Loucy (cell line): Measurements from ENCODE around the gene RAB25.

Source experiments
- EZH2phosphoT487 ChIP-seq: fragments of 200-600 bp; IDR thresholded peaks from 2 replicates; pipeline ENCODE4 v1.6.1; 2018; ENCODE audit warnings: antibody characterized with exemption, mild to moderate bottlenecking, moderate library complexity, borderline replicate concordance
- TF ChIP-seq, protein P1 (sequence below): fragments of 200-600 bp; sonication (generic); conservative IDR thresholded peaks from 2 replicates; pipeline ENCODE4 v1.5.1; 2014; ENCODE audit warnings: mild to moderate bottlenecking, antibody characterized with exemption, low read length

DNA sequence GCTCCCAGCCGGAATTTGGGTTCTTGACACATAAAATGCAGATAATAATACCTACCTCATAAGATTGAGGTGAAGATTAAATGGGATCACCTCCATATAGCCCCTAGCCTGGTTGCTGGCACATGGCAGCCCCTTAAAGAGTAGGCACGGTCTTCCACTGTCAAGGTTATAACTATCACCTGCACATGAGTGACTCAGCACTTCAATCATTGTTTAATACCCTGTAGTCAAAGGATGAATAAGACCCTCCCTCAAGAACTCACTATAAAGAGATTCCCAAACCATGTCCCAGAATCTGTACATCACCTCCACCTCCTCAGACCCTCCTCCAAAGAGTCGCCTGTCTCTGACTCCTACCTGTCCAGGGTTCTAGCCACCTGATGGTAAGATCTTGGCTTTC, 47.1 kb downstream of the RAB25 start:
- TF ChIP-seq, protein P1, sequence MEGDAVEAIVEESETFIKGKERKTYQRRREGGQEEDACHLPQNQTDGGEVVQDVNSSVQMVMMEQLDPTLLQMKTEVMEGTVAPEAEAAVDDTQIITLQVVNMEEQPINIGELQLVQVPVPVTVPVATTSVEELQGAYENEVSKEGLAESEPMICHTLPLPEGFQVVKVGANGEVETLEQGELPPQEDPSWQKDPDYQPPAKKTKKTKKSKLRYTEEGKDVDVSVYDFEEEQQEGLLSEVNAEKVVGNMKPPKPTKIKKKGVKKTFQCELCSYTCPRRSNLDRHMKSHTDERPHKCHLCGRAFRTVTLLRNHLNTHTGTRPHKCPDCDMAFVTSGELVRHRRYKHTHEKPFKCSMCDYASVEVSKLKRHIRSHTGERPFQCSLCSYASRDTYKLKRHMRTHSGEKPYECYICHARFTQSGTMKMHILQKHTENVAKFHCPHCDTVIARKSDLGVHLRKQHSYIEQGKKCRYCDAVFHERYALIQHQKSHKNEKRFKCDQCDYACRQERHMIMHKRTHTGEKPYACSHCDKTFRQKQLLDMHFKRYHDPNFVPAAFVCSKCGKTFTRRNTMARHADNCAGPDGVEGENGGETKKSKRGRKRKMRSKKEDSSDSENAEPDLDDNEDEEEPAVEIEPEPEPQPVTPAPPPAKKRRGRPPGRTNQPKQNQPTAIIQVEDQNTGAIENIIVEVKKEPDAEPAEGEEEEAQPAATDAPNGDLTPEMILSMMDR: no peak
- no peak for TF ChIP-seq EZH2phosphoT487
